Gastrocnemius medialis (tissue), 4 donors: ENCODE results near the gene GABRE.

Experiments
- CTCF ChIP-seq, 5 experiments: fragments of 450-650 bp in 3 of 5; fragments of 200-600 bp in 2 of 5; sonication (generic) in 2 of 5; IDR thresholded peaks in 4 of 5; conservative IDR thresholded peaks in 1 of 5; 1 replicate in 4 of 5; 2 replicates in 1 of 5; pipeline ENCODE4 v1.5.1; 2016 to 2019; ENCODE audit warnings: antibody characterized with exemption in 5 of 5, mild to moderate bottlenecking in 3 of 5, moderate library complexity in 3 of 5
- POLR2A ChIP-seq, 2 donors: fragments of 450-650 bp; IDR thresholded peaks; one replicate each; pipeline ENCODE4 v1.6.1; 2017; ENCODE audit warnings: antibody characterized with exemption in 2 of 2, mild to moderate bottlenecking in 2 of 2, moderate library complexity in 2 of 2

GRCh38 chrX:151973851-151974335 is 583 bp downstream of the GABRE start:
- TF ChIP-seq CTCF (IDR thresholded peaks at IDR 0.05 in 4 of 5, conservative IDR thresholded peaks at IDR 0.05 in 1 of 5) = no peak
- TF ChIP-seq POLR2A (IDR thresholded peaks at IDR 0.05) = no peak
